HG03565 (cell line): ENCODE measurements around the gene ZNF709.
A peak's percentile ranks its signal among the peaks of the same experiment; 100 is the strongest.
"Not testable (repeated sequence)": the region's sequence is repeated elsewhere in the genome, so short reads cannot be mapped to it uniquely, and the experiment has no call there.

Source experiments
- ATAC-seq: cut with Tn5 transposase; IDR thresholded peaks from one replicate; pipeline ENCODE4 v1.9.1; 2021; ENCODE audit warnings: mild to moderate bottlenecking, moderate library complexity; ENCODE audit not compliant: unreplicated experiment

Gene ZNF709

DNA sequence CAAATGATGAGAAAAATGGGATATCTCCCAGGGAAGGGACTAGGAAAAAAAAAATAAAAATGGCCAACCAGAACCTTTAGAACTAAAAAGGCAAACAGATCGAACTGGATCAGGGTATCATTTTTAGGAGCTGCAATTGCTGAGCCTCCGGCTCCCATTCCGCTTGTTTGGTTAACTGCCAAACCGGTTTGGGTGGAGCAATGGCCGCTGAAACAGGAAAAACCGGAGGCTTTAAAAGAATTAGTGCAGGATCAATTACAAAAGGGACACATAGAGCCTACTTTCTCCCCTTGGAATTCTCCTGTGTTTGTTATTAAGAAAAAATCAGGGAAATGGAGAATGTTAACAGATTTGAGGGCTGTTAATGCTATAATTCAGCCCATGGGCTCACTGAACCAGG is 31.1 kb downstream of the ZNF709 start:
- no peak for ATAC-seq

DNA sequence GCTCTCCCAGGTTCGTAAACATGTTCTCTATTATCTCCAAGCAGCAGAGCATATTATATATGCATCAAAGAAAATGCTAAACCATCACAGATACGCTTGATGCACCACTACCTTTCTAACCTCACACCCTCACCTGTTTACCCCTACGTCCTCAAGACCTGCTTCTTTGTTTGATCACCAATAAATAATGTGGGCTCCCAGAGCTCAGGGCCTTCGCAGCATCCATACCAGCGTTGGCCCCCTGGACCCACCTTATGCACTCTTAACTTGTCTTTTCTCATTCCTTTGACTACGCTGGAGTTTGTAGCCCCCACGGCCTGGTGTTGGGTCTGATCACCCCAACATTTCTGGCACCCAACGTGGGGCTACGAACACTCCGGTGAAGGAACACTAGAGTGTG is 33.8 kb downstream of the ZNF709 start:
- no peak for ATAC-seq

DNA sequence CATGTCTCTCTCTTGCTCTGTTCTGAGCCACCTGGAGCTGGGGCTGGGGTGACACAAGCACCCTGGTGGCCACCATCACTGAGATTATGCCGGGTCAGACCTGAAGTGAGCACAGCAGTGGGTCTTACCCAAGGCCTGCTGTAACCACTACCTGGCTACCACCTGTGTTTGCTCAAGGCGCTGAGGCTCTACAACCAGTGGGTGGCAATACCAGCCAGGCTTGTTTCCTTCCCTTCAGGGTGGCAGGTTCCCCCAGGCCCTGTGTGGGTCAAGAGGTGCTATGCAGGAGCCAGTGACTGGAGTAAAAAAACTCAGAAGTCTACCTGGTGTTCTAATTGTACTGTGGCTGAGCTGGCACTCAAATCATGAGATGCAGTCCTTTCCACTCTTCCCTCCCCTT is 35.8 kb downstream of the ZNF709 start:
- ATAC-seq, result no peak

DNA sequence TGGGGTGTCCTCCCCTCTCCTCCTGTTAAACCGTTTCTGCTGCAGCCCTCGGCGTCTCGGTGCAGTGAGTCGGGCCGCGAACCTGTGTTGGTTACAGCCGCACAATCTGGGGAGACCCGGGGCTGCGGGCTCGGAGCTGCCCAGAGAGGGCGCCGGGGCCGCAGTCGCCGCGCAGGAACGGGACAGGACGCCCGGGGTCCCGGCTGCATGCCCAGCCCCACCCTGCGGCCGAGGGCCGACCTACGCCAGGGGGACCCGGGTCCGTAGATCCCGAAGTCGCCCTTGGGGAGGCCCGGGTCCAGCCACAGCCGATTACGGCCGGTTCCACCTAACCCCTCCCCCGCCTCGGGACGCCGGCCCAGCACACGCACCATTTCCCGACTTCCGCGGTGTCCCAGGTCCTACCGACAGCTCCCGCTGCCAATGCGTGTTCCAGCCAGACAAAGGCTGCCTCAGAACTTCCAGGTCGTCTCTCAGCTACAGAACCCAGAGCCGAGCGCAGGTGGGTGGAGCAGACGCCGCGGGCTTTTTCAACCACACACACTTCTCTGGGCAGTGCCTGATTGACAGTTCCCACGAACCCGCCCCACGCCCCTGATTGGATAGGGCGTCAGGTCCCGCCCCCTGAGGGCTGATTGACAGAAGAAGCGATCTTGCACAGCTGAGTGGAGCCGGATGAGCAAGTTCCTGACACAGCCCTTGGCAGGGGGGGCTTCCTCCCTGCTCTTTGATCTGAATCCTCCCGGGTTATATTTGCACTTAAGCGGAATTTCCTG is 43.9 kb downstream of the ZNF709 start, which contains the start of gene ZNF443:
TSS of gene ZNF443 (minus strand) at position 481 of the 776 bp plus-strand sequence. CDS start at position 374, 107 bp downstream.
- ATAC-seq, result peak; percentile 91

DNA sequence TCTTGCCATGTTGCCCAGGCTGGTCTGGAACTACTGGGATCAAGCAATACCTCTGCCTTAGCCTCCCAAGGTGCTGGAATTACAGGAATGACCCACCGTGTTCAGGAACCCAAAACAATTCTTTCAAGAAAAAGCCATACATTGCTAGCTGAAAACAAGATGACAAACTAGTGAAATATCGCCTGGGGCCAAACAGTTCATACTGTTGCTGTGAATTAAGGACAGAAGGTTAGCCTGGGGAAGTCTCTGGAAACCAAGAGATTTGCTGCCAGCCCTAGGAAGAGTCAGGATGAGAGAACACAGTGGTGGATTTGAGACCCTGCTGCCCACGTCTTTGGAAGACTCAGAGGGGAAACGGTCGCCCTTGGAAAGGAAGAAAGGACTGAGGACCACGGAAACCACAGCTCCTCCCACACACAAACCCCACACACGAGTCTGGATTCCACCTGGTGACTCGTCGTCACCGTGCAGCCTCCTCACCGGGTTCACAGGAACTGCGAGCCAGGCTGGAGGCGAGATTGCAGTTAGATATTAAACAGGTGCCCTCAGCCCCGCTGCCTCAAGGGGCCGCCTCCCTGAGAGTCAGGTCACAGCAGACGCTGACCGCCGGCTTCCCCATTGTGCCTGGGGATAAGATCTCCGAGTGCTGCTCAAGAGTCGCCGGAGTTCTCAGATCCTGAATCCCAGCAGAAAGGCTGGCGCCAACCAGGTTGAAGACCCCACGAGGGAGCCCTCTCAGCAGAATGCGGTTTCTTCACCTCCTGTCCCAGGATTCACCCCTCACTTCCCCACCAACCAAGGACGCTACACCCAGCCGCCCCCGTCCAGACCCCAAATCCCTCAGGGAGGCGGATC is 44.7 kb downstream of the ZNF709 start:
- ATAC-seq, result not testable (repeated sequence)

DNA sequence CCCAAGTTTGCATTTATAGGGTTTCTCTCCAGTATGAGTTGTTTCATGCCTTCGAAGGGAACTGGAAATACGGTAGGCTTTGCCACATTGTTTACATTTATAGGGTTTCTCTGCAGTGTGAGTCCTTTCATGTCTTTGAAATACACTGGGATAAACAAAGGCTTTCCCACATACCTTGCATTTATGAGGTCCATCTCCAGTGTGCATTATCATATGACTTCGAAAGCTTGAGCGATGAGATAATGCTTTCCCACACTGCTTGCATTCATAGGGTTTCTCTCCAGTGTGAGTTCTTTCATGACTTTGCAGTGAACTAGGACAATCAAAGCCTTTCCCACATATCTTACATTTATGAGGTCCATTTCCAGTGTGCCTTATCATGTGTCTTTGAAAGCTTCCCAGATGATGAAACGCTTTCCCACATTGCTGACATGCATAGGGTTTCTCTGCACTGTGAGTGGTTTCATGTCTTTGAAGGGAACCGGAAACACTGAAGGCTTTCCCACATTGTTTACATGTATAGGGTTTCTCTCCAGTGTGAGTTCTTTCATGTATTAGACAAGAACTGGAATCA is 53.8 kb downstream of the ZNF709 start:
- not testable (repeated sequence) for ATAC-seq

DNA sequence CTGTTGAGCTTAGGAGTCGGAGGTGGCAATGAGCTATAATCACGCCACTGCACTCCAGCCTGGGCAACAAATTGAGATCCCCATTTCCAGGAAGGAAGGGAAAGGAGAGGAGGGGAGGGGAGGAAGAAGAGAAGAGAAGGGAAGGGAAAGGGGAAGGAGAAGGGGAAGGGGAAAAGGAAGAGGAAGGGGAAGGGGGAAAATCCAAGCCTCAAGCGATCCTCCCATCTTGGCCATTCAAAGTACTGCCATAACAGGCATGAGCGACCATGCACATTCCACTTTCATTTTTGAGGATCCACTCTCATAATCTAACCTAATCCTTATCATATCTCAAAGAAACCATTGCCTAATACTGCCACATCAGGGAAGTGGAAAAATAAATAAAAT is 58.7 kb downstream of the ZNF709 start:
- ATAC-seq, result no peak

DNA sequence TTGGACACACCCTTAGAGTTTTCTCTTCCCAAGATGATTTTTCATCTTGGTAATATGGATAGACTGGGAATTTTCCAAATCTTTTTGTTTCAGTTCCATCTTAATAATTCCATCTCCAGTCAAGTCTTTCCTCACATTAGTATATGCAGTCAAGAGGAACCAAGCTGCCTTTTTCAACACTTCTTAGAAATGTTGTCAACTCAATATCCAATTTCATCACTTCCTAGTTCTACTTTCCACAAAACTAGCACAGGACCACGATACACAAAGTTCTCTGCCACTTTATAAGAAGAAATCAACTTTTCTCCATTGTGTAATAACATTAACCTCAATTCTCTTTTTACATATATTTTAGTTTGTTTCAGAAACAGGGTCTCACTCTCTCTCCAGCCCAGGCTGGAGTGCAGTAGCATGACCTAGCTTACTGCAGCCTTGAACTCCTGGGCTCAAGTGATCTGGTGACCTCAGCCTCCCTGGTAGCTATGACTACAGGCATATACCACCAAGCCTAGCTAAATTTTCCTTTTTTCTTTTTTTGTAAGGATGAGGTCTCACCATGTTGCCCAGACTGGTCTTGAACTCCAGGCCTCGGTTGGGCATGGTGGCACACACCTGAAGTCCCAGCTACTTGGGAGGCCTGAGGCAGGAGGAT is 59.3 kb downstream of the ZNF709 start:
- no peak for ATAC-seq

DNA sequence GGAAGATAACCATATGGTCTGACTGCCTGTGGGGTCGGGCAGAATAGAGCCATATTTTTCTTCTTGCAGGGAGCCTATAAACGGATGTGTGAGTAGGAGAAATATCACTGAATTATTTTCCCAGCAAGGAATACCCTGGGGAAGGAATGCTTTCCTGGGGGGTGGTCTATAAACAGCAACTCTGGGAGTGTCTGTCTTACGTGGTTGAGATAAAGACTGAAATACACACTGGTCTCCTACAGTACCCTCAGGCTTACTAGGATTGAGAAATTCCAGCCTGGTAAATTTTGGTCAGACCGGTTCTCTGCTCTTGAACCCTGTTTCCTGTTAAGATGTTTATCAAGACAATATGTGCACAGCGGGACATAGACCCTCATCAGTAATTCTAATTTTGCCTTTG is 67.3 kb downstream of the ZNF709 start:
- ATAC-seq, result not testable (repeated sequence)

DNA sequence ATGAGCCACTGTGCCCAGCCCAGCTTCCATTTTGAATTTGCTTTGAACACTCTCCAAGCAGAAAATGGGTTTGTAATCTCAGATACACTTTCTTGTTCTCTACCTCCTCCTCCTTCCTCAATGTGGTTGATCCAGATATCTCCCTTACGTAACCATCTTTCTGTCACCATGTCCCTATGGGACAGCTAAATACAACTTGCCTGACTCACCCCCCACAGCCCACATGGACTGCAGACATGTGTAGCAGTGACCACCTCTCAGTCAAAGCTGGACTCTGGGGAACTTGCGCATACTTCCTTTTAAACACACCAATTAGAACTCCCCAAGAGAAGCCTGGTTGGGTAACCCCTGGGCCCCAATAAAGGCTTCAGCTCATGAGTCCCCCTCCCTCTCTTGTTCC is 72.7 kb downstream of the ZNF709 start:
- ATAC-seq, result no peak
